ENCODE data around the gene SYNGR3.
"Not testable (repeated sequence)": the region's sequence is repeated elsewhere in the genome, so short reads cannot be mapped to it uniquely, and the experiment has no call there.

SYNGR3 gene

GRCh38 chr16:1989209-1990100 lies at the start of gene SYNGR3:
Gene SYNGR3 (plus strand): TSS chr16:1989970. CDS start chr16:1990103, 133 bp downstream.
- DNase-seq: no peak

DNA sequence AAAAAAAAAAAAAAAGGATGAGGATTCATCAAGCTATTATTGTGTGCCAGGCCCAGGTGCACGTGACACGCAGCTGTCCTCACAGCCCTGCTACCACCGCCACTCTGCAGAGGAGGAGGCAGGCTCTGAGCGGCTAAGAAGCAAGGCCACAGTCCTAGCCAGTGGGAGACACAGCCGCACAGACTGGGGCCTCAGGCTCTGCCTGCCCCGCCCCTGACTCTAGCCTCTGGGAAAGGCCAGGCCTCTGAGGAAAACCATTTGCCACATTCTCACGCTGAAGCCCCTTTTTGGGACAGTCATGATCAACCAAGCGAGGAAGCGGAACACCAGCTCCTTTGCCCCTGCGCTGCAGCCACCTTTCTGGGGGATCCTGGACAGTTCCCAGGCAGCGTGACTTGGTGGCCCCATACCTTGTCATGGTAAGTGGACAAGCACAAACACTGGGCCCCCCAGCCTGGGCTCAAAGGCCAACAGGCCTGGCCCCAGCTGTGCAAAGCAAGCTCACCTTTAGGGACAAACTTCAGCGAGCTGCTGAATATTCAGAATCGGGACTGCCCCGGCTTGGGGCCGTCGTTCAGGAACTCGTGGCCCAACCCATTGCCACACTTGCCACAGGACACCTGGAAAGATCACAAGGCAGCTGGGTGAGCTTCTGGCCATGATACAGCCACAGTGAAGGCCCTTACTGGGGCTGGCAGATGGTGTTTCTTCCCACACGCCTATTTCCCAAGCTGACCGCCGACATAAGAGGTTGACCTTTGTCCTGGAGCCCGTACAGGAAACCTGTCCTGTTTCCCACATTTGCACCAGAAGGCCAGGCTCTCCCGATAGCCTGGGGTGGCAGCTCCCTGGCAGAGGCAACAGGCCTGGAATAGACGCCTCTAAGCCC lies 49.3 kb upstream of the SYNGR3 start:
- DNase-seq: no peak

GRCh38 chr16:1941162-1942046 lies 48.4 kb upstream of the SYNGR3 start:
- no peak for DNase-seq

DNA sequence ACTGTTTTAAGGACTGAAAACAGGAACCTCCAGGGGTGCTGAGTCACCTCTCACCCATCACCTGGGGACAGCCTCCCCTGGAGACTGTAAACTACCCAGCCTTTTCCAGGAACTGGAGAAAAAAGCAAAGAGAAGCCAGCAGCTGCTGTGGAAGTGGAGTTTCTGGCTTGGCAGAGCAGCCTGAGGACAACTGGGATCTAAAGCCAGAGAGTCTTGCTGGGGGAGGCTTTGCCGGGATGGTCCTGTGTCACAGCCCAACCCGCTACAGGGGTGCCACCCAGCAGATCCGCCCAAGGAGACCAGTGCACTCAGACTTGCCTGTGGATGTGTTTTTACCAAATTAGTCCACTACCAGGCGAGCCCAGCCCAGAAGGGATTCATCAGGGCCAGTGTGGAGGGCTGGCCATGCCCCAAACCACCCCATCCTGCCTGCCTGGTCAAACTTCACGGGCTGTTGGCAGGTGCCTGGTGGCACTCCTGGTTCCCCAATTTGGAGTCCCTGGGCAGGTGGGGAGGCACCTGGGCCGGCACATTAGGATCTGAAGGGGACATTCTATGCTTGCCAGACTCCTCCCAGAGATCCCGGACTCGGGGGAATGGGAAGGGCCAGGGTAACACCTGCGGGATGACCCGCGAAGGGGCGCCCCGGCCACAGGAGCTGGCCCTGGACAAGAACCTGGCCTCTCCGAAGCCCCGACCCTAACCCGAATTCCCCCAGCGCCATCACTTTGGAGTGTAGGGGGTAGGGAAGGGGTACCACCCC lies 47.5 kb upstream of the SYNGR3 start:
- peak; percentile 85 for DNase-seq

DNA sequence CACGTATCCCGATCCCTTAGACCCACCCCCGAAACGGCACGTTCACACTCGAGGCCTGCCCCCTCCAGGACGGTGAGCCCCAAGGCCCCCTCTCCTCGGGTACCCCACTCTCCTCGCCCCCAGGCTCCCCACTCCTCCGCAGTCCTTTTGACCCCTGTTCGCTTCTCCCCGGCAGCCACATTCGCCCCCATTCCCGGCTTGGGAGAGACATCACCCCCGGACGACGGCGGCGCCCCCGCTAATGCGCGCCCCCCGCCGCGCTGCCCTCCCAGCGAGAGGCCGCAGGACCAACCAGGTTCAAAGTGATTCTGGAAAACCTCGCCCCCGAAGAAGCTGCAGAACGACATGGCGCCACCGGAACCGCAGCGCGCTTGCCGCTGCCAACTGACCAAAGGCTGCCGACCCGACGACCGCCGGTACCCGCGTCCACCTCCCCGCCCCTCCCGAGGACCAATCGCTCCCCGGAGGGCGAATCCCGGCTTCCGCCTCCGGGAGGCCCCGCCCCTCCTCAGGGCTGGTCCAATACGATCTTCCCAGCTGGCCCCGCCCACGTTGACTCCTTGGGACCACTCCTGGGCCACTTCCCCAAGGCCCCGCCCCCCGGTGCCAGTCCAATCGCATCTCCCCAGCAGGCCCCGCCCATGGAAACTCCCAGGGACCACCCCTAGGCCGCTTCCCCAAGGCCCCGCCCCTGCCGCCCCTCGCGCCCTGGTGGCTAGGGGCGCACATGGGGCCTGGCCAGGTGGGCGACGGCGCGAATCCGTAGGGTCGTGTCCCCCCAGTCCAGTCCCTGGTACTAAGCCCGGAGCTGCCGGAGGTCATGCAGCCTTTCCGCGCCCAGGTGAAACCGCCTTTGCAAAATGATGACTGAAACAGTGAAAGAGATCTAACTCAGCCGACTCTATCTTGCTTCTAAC lies 46.7 kb upstream of the SYNGR3 start, which contains the start of gene MSRB1:
Gene MSRB1, minus strand, starts transcription at position 390 of the 917 bp plus-strand sequence. Its CDS starts 43 bp downstream, at position 347.
- DNase-seq: peak; percentile 98

DNA sequence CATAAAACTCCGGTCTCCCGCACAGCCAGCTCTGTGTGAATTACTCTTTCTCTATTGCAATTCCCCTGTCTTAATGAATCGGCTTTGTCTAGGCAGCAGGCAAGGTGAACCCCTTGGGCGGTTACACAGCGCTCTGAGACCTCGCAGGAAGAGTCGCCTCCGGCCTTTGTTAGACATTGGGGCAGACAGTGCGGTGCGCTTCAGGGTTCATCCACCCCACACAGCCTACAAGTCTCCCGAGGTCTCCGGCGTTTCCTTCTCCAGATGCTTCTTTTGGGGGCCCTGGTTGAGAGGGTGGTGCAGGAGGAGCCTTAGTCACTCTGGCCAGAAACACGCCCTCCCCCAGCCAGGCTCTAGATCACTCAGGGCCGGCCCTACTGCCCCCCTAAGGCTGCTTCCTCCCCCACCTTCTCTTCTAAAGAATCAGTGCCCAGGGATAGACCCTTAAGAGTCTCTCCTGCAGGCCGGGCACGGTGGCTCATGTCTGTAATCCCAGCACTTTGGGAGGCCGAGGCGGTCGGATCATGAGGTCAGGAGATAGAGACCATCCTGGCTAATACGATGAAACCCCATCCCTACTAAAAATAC lies 45.1 kb upstream of the SYNGR3 start:
- no peak for DNase-seq

DNA sequence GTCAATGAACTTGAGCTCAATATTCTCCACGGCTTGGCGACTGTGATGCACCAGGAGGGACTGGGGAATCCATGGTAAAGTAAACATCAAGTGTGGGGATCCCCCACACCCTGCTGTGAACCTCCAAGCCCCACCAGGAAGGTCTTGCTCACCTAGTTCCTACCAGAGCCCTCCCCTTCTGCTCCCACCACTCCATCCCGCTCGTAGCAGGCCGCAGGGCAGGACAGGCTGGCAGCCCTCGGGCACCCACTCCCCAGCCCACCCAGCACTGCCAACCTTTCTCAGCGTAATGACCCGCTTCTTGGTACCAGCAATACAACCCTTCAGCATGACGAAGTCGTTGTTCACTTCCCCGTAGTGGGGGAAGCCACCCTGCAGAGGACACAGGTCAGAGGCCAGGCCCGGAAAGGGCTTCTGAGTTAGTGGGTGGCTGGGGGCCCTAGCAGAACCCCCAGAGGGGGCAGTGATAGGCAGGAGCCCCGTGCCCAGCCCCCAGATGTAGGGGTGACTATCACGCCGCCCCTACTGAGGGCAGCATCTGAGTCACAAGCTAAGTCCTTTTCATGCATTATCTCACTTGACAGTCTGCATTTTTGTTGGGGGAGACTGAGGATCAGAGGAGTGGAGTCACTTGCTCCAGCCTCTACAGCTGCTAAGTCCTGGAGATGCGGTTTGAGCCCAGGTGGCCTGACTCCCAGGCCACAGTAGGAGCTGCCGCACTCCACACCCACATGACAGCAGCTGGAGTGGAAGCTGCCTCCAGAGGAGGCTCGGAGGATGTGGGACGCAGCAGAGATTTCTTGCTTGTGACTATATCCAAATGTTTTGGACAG lies 44.0 kb upstream of the SYNGR3 start:
- DNase-seq: no peak

GRCh38 chr16:1946495-1947368 lies 43.0 kb upstream of the SYNGR3 start:
- no peak for DNase-seq

- DNase-seq: no peak
Measured at GRCh38 chr16:1947369-1947670, 42.5 kb upstream of the SYNGR3 start.

DNA sequence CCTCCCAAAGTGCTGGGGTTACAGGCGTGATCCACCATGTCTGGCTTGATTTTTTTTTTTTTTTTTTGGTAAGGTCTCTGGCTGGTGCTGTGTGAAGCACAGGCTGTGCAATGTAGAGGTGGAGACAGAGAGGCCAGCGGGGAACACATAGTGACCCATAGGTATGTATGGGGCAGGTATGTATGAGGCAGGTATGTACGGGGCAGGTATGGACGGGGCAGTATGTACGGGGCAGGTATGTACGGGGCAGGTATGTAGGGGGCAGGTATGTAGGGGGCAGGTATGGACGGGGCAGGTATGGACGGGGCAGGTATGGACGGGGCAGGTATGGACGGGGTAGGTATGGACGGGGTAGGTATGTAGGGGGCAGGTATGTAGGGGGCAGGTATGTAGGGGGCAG lies 40.3 kb upstream of the SYNGR3 start:
- DNase-seq: no peak

DNA sequence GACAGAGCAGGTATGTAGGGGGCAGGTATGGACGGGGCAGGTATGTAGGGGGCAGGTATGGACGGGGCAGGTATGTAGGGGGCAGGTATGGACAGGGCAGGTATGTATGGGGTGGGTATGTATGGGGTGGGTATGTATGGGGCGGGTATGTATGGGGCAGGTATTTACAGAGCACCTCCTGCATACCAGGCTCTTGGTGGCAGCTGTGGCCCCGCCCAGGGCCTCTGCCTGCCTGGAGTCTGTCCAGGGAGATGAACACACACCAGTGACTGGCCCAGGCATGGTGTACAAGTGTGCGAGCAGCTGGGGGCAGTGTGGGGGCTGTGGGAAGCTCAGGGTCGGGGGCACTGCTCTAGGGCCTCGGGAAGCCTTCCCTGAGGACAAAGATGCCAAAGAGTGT lies 39.7 kb upstream of the SYNGR3 start:
- DNase-seq: no peak

DNA sequence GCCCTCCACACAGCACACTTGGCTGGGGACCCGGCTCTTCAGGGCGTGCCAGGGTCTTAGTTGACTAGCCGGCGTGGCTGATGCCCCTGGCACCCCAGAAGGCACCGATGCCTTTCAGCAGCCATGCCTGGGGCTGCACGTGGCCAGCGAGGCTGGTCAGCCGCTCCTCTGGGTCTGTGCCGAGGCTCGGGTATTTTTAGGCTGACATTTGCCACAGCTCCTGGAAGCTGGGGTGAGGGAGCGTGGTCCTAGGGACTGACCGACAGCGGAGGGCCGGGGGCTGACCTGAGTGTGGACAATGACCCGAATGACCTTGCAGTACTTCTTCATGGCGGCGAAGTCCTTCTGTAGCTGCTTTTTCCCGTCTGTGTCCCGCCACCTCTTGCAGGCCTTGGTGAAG lies 39.2 kb upstream of the SYNGR3 start:
- DNase-seq: no peak

DNA sequence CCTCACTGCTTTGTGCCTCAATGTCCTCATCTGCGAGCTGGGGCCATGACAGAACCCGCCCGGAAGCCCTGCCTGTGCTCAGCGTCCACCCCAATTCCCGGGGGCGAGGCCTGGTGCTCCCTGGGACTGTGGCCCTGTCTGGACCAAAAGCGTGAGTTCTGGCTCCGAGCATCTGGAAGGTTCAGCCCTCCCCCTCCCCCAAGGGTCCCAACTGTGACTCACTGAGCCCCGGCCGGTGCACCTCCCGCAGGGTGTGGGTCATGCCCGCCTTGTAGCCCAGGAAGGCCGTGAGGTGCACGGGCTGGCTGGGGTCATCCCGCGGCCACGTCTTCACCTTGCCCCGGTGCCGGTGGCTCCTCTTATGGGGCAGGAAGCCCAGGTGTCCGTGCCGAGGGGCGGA lies 36.0 kb upstream of the SYNGR3 start:
- no peak for DNase-seq

GRCh38 chr16:1957434-1958142 lies 32.2 kb upstream of the SYNGR3 start:
- DNase-seq: not testable (repeated sequence)

DNA sequence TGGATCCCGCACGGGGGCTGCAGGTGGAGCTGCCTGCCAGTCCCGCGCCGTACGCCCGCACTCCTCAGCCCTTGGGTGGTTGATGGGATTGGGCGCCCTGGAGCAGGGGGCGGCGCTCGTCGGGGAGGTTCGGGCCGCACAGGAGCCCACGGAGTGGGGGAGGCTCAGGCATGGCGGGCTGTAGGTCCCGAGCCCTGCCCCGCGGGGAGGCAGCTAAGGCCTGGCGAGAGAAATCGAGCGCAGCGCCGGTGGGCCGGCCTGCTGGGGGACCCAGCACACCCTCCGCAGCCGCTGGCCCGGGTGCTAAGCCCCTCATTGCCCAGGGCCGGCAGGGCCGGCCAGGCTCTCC lies 31.7 kb upstream of the SYNGR3 start:
- not testable (repeated sequence) for DNase-seq

DNA sequence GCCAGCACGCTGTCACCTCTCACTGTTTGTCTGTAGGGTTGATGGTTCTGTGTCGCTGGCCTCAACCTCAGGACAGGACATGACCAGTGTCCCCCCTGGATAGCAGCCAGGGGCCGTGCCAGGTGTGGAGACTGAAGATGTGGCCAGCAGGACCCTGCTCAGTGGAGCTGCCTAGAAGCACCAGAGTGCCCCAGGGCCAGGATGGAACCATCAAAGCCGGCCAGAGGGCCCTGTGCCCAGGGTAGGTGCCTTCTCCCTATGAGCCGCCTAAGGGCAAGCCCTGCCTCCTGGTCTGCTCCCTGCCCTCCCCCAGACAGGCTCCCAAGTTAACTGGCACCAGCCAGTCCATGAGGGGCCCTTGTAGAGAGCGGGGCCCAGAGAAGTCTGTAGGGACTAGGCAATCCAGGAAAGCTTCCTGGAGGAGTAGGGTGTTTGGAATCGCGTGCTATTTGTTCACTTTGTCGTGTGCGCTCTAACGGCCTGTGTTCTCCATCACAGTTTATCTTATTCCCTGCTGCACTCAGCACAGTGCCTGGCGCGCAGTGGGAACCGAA lies 31.0 kb upstream of the SYNGR3 start:
- no peak for DNase-seq

DNA sequence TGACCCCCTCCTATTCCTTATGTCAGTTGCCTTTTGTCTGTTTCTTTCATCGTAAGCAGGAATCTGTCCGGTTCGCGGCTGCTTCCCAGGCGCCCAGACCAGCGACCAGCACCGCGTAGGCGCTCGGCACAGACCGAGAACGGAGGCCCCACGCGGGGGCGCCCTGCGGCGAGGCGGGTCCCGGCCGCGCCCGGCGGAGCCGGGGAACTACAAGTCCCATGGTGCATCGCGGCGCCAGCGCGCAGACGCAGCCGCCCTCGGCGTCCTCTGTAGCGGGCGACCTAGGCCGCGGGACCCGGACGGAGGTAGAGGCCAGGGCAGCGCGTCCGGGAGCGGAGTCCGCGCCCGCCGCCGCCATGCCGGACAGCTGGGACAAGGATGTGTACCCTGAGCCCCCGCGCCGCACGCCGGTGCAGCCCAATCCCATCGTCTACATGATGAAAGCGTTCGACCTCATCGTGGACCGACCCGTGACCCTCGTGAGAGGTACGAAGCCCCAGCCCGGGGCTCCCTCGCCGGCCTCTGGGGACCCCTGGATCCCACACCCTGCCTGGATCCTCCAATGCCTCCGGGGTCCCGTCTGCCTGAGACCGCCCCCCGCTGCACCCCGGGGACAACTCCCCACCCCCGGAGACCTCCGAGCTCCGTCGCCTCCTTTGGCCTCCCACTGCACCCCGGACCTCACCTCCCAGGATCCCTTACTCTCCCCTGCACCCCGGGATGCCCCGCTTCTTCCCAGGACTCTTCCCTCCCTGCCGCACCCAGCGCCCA lies 30.3 kb upstream of the SYNGR3 start, which contains the start of gene NDUFB10:
Gene NDUFB10, plus strand, starts transcription at position 270 of the 771 bp plus-strand sequence. Its CDS starts 87 bp downstream, at position 357.
- DNase-seq: peak; percentile 82

All from MV-4-11 (cell line).